ENCODE measurements around the gene CPNE5.

The CPNE5 gene

GRCh38 chr6:36757943-36758508, 81.2 kb downstream of the CPNE5 start:
- H3K27ac ChIP-seq: no peak overlapping the region

GRCh38 chr6:36757206-36757605, 82.0 kb downstream of the CPNE5 start:
- H3K27ac ChIP-seq: no peak overlapping the region

More at GRCh38 chr6:36757943-36758508, 81.2 kb downstream of the CPNE5 start:
- TF ChIP-seq ZFX (IDR thresholded peaks at IDR 0.05): no peak
- no peak for TF ChIP-seq CTCF (conservative IDR thresholded peaks at IDR 0.05)

GRCh38 chr6:36756786-36757185, 82.5 kb downstream of the CPNE5 start:
- TF ChIP-seq CTCF (conservative IDR thresholded peaks at IDR 0.05): no peak
- no peak for TF ChIP-seq ZFX (IDR thresholded peaks at IDR 0.05)
- no peak overlapping the region for H3K27ac ChIP-seq

More at GRCh38 chr6:36757206-36757605, 82.0 kb downstream of the CPNE5 start:
- TF ChIP-seq CTCF (conservative IDR thresholded peaks at IDR 0.05) (no peak), ZFX (IDR thresholded peaks at IDR 0.05) (no peak)

GRCh38 chr6:36755435-36756348, 83.6 kb downstream of the CPNE5 start:
- no peak overlapping the region for H3K27ac ChIP-seq

GRCh38 chr6:36754582-36755434, 84.4 kb downstream of the CPNE5 start:
- no peak for TF ChIP-seq CTCF (conservative IDR thresholded peaks at IDR 0.05)
- no peak for TF ChIP-seq ZFX (IDR thresholded peaks at IDR 0.05)
- H3K27ac ChIP-seq: no peak overlapping the region

More at GRCh38 chr6:36755435-36756348, 83.6 kb downstream of the CPNE5 start:
- TF ChIP-seq ZFX (IDR thresholded peaks at IDR 0.05): no peak
- no peak for TF ChIP-seq CTCF (conservative IDR thresholded peaks at IDR 0.05)

- H3K27ac ChIP-seq: no peak overlapping the region; the same call in 1 of the 2 replicates
- TF ChIP-seq ZFX (IDR thresholded peaks at IDR 0.05) (no peak), CTCF (conservative IDR thresholded peaks at IDR 0.05) (no peak)
These were observed 85.4 kb downstream of the CPNE5 start for GRCh38 chr6:36753671-36754405.
